Stomach (tissue), 9 donors: ENCODE data around the gene COQ6. TPM values are rescaled to one million over a fixed set of nuclear protein-coding genes. Genes with fewer than 3 reads are reported as not detected.

Experiments
- DNase-seq, 2 donors: peaks; one replicate each; pipeline versions ENCODE4 v3.0.0 to v3.0.0-alpha.2; 2013 to 2019
- H3K27ac ChIP-seq, 5 donors: fragments of 200-600 bp in 4 of 5; sonication (generic) in 4 of 5; one replicate each; pipeline ENCODE4 v1.5.1; 2013 to 2019; ENCODE audit warnings: mild to moderate bottlenecking in 1 of 5, moderate library complexity in 1 of 5
- H3K27me3 ChIP-seq, 3 donors: fragments of 200-600 bp; sonication (generic); one replicate each; pipeline ENCODE4 v1.5.1; 2017 to 2019; ENCODE audit warnings: mixed run types in 1 of 3
- H3K36me3 ChIP-seq, 4 donors: fragments of 200-600 bp; sonication (generic); 1 replicate in 3 of 4; 2 replicates in 1 of 4; pipeline ENCODE4 v1.5.1; 2016 to 2019
- H3K4me1 ChIP-seq, 4 donors: fragments of 200-600 bp; sonication (generic); one replicate each; pipeline ENCODE4 v1.5.1; 2016 to 2019
- H3K4me3 ChIP-seq, 4 donors: fragments of 200-600 bp; sonication (generic) in 3 of 4; one replicate each; pipeline ENCODE4 v1.5.1; 2016 to 2019; ENCODE audit warnings: mild to moderate bottlenecking in 1 of 4
- H3K9me3 ChIP-seq, 4 donors: fragments of 200-600 bp; sonication (generic); one replicate each; pipeline ENCODE4 v1.5.1; 2016 to 2019
- CTCF ChIP-seq, 7 experiments: fragments of 450-650 bp in 4 of 7; fragments of 200-600 bp in 3 of 7; sonication (generic) in 3 of 7; IDR thresholded peaks; one replicate each; pipeline ENCODE4 v1.5.1; 2016 to 2019; ENCODE audit warnings: antibody characterized with exemption in 7 of 7, control low read depth in 2 of 7, mild to moderate bottlenecking in 1 of 7
- EP300 ChIP-seq: sonication (generic); formaldehyde crosslinking; IDR thresholded peaks from one replicate; pipeline ENCODE4 v1.6.1; 2017; ENCODE audit warnings: antibody characterized with exemption
- POLR2A ChIP-seq, 4 donors: fragments of 450-650 bp; IDR thresholded peaks; one replicate each; pipeline ENCODE4 v1.6.1; 2016; ENCODE audit warnings: antibody characterized with exemption in 4 of 4, control low read depth in 2 of 4, mild to moderate bottlenecking in 1 of 4, moderate library complexity in 1 of 4
- POLR2AphosphoS5 ChIP-seq, 3 donors: sonication (generic); formaldehyde crosslinking; IDR thresholded peaks; one replicate each; pipeline ENCODE4 v1.6.1; 2016; ENCODE audit warnings: antibody characterized with exemption in 3 of 3
- WGBS, 5 donors: extraction: QIAGEN DNeasy Blood & Tissue Kit in 3 of 5; methylation state at CpG; one replicate each; pipeline versions ENCODE4 v1.1.5 to v1.1.7; 2013 to 2018; 5-methylcytosine and 5-hydroxymethylcytosine counted together
- intact Hi-C: fragments of 100-400 bp; cut with DNase I; formaldehyde crosslinking; loops from one replicate; pipeline ENCODE4 v1.15.1; 2023; ENCODE audit warnings: low total_unique reads
- polyA plus RNA-seq, 3 donors: library from polyadenylated mRNA; stranded (reverse); fragments of 200-250 nt; gene quantifications; one replicate each; pipeline ENCODE4 v1.2.3, GENCODE V29; 2013
- total RNA-seq, 5 donors: library from RNA; depleted of rRNA; stranded (reverse); fragments of >200 nt; gene quantifications; one replicate each; pipeline versions ENCODE4 v1.1.0 to v1.2.3, GENCODE V29; 2014 to 2016
- donor health status: healthy with polysubstance abuse.
- donor health status: Bipolar disorder and iron deficiency.
- donor health status: healthy.

Gene COQ6
- total and polyA plus RNA-seq, 8 donors, result 10.5 to 83.0 (median 22.0) TPM

- intact Hi-C loops, result no loop called here
- TF ChIP-seq POLR2A (IDR thresholded peaks at IDR 0.05) (no peak), EP300 (no peak), POLR2AphosphoS5 (IDR thresholded peaks at IDR 0.05) (no peak), CTCF (IDR thresholded peaks at IDR 0.05) (no peak)
- WGBS, 5 donors, result 74 to 87% (median 82%) methylated on average over 11 to 12 of the region's 12 CpGs
- no peaks in the 10 kb centered on the region for H3K9me3 ChIP-seq
- H3K27ac ChIP-seq, result no peak overlapping the region
- peak in 1 of 2 donors; percentile 24 for DNase-seq
- H3K4me1 ChIP-seq, result no peaks in the 10 kb centered on the region
- H3K36me3 ChIP-seq, result peaks cover 53 to 97% (median 93%) of the 10 kb centered on the region in 4 donors
- H3K4me3 ChIP-seq, result no peak overlapping the region
- H3K27me3 ChIP-seq, result no peaks in the 10 kb centered on the region
These were observed 11.1 kb downstream of the COQ6 start for GRCh38 chr14:73961192-73961591.

GRCh38 chr14:73965216-73965615 is 15.1 kb downstream of the COQ6 start:
- H3K27me3 ChIP-seq, result no peaks in the 10 kb centered on the region
- H3K27ac ChIP-seq, result no peak overlapping the region
- no peaks in the 10 kb centered on the region for H3K9me3 ChIP-seq
- 92 to 99% (median 96%) methylated on average over 4 of the region's 4 CpGs for WGBS, 5 donors
- no peak overlapping the region for H3K4me3 ChIP-seq
- no peaks in the 10 kb centered on the region for H3K4me1 ChIP-seq
- DNase-seq, result no peak
- intact Hi-C loops, result no loop called here
- TF ChIP-seq EP300 (no peak), POLR2A (IDR thresholded peaks at IDR 0.05) (no peak), CTCF (IDR thresholded peaks at IDR 0.05) (no peak)
- peaks cover 42 to 97% (median 91%) of the 10 kb centered on the region in 4 donors for H3K36me3 ChIP-seq

GRCh38 chr14:73968885-73969284 is 18.8 kb downstream of the COQ6 start:
- 65 to 98% (median 92%) methylated on average over 2 of the region's 2 CpGs for WGBS, 5 donors
- Histone ChIP-seq H3K36me3 (peaks cover 17 to 91% (median 86%) of the 10 kb centered on the region in 4 donors), H3K27ac (no peak overlapping the region), H3K27me3 (no peaks in the 10 kb centered on the region), H3K4me3 (no peak overlapping the region), H3K4me1 (no peaks in the 10 kb centered on the region), H3K9me3 (no peaks in the 10 kb centered on the region)
- DNase-seq, result no peak
- intact Hi-C loops, result no loop called here
- no peak for TF ChIP-seq POLR2AphosphoS5 (IDR thresholded peaks at IDR 0.05)

- H3K36me3 ChIP-seq, result peaks cover 13 to 96% (median 64%) of the 10 kb centered on the region in 4 donors
- H3K27ac ChIP-seq, result no peak overlapping the region
- no peak for DNase-seq
- H3K4me1 ChIP-seq, result no peaks in the 10 kb centered on the region
- TF ChIP-seq POLR2AphosphoS5 (IDR thresholded peaks at IDR 0.05), result no peak
- TF ChIP-seq CTCF (IDR thresholded peaks at IDR 0.05), result no peak
- TF ChIP-seq EP300, result no peak
- TF ChIP-seq POLR2A (IDR thresholded peaks at IDR 0.05), result no peak
- H3K9me3 ChIP-seq, result no peaks in the 10 kb centered on the region
- no peak overlapping the region for H3K4me3 ChIP-seq
- intact Hi-C loops, result no loop called here
- 66 to 77% (median 73%) methylated on average over 2 of the region's 2 CpGs for WGBS, 5 donors
- H3K27me3 ChIP-seq, result no peaks in the 10 kb centered on the region
These were observed 23.4 kb downstream of the COQ6 start for GRCh38 chr14:73973497-73973896.

- WGBS, 5 donors, result 69 to 90% (median 82%) methylated on average over 6 of the region's 6 CpGs
- H3K27ac ChIP-seq, result no peak overlapping the region
- peaks cover 0 to 83% (median 42%) of the 10 kb centered on the region in 4 donors for H3K36me3 ChIP-seq
- TF ChIP-seq EP300, result no peak
- TF ChIP-seq POLR2A (IDR thresholded peaks at IDR 0.05), result no peak
- TF ChIP-seq CTCF (IDR thresholded peaks at IDR 0.05), result no peak
- TF ChIP-seq POLR2AphosphoS5 (IDR thresholded peaks at IDR 0.05), result no peak
- DNase-seq, result no peak
- intact Hi-C loops, result no loop called here
- no peaks in the 10 kb centered on the region for H3K9me3 ChIP-seq
- no peaks in the 10 kb centered on the region for H3K4me1 ChIP-seq
- no peak overlapping the region for H3K4me3 ChIP-seq
- H3K27me3 ChIP-seq, result no peaks in the 10 kb centered on the region
These were observed 26.0 kb downstream of the COQ6 start for GRCh38 chr14:73976125-73976524.
